Measurements from ENCODE around the gene TLE5. TPM values are rescaled to one million over a fixed set of nuclear protein-coding genes. Genes with fewer than 3 reads are reported as not detected.
"Not testable (repeated sequence)": the region's sequence is repeated elsewhere in the genome, so short reads cannot be mapped to it uniquely, and the experiment has no call there.

The TLE5 gene
- total RNA-seq, 1 experiment from 2014 or later: 316 TPM

DNA sequence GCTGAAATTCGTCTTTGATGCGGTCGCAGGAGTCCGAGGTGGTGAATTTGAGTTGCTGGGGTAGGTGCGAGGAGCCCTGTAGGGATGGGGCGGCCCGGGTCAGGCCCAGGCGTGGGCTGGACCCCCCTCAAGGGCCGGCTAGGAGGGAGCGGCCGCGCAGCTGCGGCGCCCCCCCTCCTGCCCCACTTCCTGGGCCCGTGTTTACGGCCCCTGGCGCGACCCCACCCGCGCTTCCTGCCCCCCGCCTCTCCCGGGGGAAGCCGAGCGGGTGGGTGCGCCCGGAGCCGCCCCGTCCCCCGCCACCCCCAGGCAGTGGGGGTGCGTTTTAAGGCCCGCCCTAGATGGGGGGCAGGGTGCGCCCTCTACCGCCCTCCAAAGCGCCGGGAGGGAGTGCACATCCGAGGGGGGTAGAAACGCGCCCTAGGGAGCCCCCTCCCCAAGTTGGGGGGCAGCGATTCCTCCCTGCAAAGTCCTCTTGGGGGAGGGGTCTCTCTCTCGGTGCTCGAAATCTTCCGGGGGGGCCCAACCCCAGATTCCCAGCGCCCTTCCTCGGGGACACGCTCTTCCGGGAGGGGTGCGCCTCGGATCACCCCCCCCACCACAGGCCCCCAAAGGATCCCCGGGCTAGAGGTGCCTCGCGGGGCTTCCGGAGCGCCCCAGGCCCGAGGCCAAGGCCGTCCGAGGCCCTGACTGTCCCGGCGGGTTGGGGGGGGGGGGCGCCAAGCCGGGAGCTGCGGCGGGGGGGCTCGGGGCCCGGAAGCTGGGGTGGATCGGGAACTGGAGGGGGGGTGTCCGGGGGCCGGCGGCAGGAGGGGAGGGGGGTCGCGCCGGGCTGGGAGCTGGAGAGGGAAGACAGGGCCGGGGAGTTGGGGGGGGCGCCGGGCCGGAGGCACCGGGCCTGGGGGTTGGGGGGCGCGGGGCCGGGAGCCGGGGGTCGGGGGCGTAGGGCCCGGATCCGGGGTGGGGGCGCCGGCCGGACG, 823 bp downstream of the TLE5 start:
- no peak for DNase-seq (ENCODE audit: low read depth)

DNA sequence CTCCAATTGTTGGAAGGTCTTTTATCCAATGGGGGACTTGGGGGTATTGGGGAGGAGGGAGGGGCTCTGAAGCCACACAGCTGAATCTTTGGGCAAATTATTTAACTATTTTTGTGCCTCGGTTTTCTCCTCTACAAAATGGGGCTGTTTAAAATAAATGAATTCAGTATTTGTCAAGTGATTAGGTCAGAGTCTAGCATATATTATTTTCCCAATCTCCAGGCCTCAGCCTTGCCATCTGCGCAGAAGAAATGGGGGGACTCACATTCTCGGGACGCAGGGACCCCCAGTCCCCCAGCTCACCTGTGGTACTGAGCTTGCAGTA, 1.5 kb downstream of the TLE5 start:
- no peak for DNase-seq (ENCODE audit: low read depth)

DNA sequence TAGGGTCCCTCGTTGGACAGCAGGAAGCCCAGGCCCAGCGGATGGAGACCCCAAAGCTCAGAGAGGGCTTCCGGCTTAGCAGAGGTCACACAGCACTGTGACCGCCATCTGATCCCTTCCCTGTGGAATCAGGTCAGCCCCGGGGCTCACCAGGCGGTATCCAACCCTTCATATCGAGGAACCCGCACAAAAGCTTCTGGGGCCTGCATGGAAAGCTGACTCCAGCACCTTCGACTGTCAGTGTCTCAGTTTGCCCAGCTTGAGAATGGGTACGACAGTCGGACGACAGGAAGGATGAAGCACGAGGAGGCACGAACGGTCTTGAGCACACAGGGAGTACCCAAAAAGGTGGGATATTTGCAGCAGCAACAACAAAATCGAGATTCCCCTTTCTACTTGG, 2.6 kb downstream of the TLE5 start:
- DNase-seq (ENCODE audit: low read depth): no peak

DNA sequence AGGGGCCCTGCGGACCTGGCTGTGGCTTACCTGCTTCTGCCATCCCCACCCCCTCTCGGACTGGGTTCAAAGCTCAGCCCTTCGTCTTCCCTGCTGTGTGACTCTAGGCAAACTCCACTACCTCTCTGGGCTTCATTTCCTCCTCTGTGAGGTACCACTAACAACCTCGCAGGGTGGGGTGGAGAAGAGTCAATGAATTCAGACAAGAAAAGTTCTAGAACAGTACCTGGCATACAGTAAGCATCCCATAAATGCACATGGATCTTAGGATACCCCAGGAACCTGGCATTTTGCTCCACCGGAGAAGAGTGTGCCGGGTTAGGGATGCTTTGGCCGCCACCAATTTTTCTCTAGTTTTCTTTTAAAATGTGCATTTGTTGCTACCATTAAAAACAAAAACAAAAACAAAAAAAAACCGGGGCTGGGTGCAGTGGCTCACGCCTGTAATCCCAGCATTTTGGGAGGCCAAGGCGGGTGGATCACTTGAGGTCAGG, 3.4 kb downstream of the TLE5 start:
- DNase-seq (ENCODE audit: low read depth): no peak

DNA sequence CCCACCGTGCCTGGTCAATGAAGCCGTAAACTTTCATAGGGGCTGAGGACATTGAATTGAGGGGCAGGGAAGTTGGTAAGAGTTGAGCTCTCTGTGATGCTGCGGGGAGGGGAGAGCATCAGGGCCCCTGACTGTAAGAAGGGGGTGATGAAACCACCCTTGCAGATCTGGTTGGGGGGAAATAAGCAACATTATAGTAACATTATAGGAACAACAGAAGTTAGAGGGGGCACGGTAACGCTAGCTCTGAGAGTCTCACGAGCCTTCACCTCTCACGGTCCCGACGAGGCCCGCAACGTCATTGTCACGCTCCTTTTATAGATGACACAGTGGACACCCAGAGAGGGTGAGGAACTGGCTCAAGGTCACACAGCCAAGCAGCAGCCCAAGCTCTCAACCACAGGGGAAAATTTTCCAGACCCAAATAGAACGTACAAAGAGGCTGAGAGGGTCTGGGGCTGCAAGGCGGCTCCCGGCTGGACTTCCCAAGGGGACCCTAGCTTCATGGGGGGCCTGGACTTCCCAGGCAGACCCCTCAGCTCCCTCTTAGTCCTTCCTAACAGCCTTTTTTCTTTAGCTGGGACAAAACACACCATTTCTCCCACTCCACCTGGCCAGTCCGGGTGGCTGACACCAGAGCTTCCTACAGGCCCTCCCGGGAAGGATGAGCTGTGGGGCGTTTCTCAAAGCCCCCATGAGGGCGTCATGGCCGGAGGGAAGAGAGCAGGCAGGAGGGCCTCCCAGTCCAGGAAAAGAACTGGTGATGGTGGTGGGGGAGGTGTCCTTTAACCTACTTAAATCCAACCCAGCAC, 4.1 kb downstream of the TLE5 start:
- no peak for DNase-seq (ENCODE audit: low read depth)

- DNase-seq (ENCODE audit: low read depth): peak; percentile 49
These were observed 5.0 kb downstream of the TLE5 start for GRCh38 chr19:3057275-3057714.

- no peak for DNase-seq (ENCODE audit: low read depth)
These were observed 5.7 kb downstream of the TLE5 start for GRCh38 chr19:3056417-3057088.

DNA sequence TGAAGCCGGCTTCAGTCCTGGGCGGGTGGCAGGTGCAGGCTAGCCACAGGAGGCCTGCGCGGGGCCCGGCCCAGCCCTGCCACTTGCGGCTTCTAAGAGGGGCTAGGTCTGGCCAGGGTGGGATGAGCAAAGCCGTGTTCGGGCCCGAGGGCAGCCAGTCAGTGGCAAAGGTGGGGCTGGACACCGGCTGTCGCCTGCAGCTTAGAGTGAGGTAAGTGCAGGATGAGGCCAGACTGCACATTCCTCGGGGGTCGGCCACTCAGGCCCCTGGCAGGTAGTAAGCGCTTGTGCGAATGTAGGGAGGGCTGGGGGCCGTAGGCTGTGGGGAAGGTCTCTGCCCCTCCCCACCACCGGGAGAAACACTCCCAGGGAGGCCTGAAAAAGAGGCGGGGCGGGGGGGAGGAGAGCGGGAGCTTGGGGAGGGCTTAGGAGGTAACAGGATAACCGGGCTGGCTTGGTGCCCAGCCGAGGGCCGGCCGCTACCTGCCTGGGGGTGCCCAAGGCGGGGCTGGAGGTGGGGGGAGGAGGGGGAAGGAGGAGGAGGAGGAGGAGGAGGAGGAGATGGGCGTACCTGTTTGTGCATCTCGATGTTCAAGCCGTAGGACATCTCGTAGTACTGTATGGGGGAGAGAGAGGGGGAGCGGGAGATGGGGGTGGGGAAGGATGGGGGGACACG, 6.4 kb downstream of the TLE5 start:
- no peak for DNase-seq (ENCODE audit: low read depth)

GRCh38 chr19:3054972-3055740, 7.1 kb downstream of the TLE5 start:
- no peak for DNase-seq (ENCODE audit: low read depth)

DNA sequence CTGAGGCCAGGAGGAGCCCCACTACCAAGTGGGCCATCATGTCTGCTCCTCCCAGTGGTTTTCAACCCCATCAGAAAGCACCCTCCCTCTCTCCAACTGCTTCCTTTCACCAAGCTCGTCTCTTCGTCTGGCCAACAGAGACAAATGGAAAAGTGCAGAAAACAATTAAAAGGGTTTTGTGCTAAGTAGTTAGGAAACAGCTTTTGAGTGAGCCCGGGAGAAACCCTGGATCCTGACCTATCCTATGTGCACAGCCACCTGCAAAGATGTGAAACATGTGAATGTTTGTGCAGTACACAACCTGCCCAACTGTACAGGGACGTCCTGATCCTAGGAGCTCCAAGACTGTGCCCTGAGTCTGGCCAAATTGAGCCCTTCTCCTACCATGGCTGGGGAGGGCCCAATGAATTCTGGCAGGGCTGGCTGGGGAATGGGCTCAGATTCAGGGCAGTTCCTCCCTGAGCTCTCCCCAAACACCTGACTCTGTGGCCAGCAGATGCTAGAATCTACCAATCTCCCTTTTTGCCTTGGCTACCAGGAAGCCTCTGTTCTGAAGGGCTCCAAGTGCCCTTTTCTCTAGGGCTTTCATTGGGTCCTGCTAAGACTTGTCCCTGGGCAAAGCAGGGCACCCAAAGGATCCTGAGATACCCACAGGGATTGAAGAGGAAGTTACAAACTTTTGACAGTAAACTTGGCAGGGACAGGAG, 7.9 kb downstream of the TLE5 start:
- DNase-seq (ENCODE audit: low read depth): no peak

- no peak for DNase-seq (ENCODE audit: low read depth)
These were observed 8.5 kb downstream of the TLE5 start for GRCh38 chr19:3053780-3054179.

DNA sequence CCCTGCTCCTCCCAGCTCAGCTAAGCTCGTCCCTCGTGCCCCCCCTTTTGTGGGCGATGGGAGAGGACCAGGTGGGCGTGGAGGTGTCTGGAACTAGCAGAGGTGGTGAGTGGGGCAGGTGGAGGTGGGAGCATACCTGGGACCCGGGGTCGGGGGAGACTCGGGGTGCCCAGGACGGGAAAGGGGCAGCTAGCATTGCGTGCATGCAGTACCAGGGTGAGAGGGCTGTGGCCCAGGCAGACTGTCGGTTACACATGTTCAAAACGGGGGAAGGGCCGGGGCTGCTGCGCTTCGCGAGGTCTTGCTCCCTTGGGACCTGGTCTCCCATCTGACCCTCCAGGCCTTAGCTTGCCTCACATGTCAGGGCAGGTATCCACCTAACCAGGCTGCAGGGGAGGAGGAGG, 9.1 kb downstream of the TLE5 start:
- no peak for DNase-seq (ENCODE audit: low read depth)

DNA sequence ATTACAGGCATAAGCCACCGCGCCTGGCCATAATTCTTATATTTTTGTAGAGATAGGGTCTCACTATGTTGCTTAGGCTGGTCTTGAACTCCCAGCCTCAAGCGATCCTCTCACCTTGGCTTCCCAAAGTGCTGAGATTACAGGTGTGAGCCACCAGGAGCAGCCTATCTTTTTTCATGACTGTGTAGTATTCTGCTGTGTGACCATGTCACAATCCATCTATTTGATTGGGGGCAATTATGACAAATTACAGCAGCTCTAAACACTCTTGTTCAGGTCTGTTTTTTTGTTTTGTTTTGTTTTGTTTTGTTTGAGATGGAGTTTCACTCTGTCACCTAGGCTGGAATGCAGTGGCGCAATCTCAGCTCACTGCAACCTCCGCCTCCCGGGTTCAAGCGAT, 12.3 kb downstream of the TLE5 start:
- not testable (repeated sequence) for DNase-seq (ENCODE audit: low read depth)

DNA sequence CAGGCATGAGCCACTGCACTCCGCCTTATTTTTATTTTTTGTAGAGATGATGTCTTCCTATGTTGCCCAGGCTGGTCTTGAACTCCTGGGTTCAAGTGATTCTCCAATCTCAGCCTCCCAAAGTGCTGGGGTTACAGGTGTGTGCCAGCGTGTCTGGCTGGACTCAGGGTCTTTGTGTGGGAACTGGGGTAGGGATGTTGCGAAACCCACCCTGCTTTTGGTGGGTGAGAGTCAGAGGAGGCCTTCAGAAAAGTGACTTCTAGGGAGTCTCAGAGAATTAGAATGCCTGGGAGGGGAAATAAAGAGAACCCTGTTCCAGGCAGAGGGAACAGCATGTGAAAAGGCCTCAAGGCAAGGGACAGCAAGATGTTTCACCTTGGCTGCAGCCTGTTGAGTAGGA, 13.2 kb downstream of the TLE5 start:
- DNase-seq (ENCODE audit: low read depth): no peak

GRCh38 chr19:3048190-3048533, 14.1 kb downstream of the TLE5 start:
- DNase-seq (ENCODE audit: low read depth): no peak

DNA sequence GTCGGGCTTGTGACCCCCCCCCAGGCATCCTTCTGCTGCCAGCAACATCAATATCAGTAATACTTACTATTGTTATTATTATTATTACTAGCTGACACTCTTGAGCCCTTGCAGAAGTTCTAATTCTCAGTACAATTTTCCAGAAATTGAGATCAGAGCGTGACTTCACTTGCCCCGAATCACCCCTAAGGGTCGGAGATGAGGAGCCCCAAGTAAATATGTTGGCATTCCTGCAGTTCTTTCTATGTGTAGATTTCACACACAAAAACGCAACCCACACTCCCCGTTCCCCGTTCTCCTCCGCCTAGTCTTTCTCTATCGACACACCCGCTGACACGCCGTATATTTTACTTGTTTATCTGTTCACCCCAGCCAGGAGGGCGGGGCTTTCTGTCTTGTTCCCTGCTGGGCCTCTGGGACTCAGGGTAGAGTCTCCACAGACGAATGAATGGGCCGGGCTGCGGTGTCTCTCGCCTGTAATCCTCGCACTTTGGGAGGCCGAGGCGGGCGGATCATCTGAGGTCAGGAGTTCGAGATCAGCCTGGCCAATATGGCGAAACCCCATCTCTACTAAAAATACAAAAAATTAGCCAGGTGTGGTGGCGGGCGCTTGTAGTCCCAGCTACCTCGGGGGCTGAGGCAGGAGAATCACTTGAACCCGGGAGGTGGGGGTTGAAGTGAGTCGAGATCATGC, 14.7 kb downstream of the TLE5 start:
- DNase-seq (ENCODE audit: low read depth): peak; percentile 56

DNA sequence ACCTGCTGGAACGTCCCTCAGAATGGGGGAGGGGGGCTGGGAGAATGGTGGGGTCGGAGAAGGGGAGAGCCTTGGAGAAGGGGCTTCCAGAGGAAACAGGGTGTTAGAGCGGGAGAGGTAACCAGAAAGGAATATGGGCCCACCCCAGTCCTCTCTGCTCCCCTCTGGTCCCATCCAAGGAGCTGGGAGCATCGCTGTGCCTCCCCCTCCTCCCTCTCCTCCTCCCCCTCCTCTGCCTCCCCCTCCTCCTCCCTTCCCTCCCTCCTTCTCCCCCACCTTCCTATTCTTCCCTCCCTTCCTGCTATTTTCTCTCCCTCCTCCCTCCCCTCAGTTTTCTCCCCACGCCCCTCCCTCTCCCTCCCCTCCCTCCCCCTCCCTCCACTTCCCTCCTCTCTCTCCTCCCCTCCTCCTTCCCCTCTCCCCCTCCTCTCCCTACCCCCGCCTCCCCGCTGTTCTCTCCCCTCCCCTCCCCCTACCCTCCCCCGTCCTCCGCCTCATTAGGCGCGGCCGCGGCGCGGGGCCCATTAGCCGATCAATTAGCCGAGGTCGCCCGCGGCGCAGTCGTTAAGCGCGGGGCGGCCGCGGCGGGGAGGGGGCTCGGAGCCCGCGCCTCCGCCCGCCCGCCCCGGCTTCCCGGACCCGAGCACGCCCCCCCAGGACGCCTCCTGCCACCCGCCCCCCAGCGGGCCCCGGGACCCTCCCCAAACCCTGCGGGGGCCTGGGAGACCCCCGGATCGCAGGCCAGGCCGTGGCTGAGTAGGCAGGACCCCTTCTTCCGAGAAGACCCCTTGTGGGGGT, 15.4 kb downstream of the TLE5 start:
- DNase-seq (ENCODE audit: low read depth): no peak

DNA sequence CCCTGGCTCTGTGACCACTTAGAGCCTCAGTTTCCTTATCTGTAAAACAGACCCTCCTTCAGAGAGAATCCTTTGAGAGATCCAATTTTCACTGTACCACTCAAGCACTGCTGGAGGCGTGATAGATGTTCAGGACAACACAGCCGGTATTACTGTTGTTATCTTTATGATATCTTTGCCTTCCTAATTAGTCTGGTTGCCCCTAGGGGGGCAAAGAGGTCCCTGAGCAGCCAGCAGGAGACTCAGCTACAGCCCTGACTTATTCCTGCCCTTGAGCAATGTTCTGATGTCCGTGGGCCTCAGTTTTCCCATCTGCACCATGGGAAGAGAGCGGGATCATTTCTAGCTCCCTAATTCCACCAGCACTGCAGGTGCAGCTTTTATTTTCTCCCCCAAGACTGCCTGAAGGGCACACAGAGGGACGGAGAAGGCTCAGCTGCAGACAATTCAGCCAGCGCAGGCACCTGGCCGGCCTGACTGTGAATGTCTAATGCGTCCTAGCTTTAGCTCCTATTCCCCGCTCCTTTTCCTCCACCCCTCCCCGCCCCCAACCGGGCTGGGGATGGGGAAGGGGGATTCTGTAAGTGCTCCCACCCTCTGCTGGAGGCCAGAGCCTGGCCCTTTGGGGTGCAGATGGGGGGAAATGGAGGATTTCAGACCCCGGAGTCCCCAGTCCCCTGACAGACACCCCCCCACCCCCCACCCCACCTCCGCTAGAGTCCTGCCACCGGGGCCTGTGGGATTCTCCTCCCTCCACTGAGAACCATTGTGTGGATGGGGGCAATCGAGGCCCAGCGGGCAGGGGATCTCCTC, 16.2 kb downstream of the TLE5 start:
- no peak for DNase-seq (ENCODE audit: low read depth)

Measured in LHCN-M2 (cell line).